GM15510 (cell line): ENCODE measurements around the gene MYO16.

ENCODE experiments used
- POLR2A ChIP-seq: IDR thresholded peaks from 3 replicates; pipeline ENCODE4 v1.6.1; 2011; ENCODE audit warnings: borderline replicate concordance; ENCODE audit not compliant: insufficient read length; ENCODE audit errors: extremely low read depth

The MYO16 gene

DNA sequence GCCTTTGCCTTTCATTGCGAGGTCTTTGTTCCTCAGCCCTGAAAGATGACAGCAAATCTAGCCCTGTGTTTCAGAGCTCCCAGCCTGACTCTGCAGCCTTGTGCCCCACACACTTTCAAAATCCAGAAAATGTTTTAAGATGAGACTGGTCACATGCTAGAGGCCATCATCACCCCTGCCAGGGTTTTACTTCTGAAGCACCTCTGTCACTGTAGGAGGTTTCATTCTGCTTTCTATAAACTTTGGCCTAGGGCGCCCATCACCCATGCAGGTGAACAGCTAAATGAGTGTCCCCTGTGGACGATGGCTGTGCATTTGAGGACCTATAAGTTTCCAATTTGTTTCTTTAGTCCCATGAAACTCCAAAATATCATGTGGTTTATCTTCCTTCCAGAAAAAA is 574.2 kb downstream of the MYO16 start:
- no peak for TF ChIP-seq POLR2A

DNA sequence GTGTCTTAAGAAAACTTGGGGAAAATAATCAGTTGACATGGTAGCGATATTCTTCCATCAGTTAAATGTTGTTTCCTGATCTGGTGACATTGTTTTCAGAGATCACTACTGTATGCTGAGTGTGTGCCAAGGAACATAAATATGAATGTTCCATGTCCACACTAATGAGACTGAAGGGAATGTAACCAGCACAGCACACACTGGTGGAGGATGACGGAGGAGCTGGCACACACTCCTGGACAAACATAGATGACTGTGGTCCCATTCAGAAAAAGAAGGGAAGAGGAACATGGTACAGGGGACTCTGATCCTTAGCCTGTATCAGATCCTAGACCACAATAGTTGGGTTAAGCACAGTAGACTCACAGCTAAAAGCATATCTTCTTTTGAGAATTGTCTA is 574.8 kb downstream of the MYO16 start:
- TF ChIP-seq POLR2A: no peak

- no peak for TF ChIP-seq POLR2A
Measured at GRCh38 chr13:109204657-109205056, 575.2 kb downstream of the MYO16 start.

DNA sequence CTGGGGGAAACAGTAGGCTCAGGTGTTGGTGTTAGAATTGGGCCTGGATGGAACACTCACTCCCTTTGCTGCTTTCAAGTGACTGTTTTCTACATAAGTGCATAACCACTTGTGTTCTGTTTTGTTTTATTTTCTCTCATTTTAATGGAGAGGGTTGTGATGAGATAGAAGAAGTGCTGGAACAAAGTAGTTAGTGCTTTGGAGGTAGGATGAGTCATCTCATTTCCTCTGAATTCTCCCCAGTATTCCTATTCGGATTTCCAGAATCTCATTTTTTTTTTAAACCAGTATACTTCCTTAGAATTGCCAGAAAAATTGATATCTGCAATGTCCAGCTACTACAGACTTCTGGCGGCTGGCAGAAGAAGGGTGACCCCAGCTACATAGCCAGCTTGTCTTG is 575.9 kb downstream of the MYO16 start:
- no peak for TF ChIP-seq POLR2A

DNA sequence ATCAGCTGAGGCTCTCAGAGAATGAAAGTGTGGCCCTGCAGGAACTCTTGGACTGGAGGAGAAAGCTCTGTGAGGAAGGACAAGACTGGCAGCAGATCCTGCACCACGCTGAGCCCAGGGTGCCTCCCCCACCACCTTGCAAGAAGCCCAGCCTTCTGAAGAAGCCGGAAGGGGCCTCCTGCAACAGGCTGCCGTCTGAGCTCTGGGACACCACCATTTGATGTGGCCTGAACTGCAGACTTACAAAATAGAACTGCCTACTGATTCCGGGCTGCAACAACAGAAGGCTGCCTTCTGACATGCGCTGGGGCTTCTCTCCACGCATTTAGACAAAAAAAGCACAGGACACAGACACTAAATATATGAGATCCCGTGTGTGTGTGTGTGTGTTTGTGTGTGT is 577.2 kb downstream of the MYO16 start:
- TF ChIP-seq POLR2A: no peak

GRCh38 chr13:109207622-109208021 is 578.2 kb downstream of the MYO16 start:
- TF ChIP-seq POLR2A: no peak

DNA sequence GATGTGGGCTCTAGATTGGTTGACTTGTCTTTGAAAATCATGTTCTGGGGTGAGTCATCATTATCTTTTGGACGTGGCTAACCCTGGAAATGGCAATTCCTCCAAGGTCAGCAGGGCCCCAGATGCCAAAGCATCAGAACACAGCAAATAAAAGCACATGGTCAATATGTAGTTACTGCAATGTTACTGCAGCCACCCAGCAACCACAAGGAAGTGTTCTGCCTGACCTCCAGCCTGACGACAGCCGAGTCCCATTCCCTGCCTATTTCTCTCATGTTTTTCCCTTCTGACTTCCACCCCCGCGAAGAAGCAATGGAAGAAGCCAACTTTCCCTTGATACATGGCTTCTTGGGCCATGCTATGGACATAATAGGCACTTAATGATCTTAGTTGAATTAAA is 579.1 kb downstream of the MYO16 start:
- no peak for TF ChIP-seq POLR2A

DNA sequence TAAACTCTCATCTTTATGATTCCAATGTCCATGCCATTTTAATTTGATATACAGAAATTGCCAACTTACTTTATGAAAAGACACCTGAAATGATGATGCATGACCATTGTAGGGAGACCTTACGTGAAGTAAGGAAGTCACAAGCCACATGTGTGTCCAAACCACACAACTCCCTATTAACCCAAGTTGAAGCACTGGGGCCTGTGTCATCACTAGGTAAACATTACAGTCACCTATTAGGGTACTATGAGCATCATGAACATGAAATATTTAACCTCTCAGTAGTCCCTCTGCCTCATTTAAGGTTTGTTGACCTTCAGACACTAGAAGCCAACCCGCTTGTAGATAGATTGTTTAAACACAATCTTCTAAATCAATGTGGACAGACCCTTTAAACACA is 580.1 kb downstream of the MYO16 start:
- TF ChIP-seq POLR2A: no peak

GRCh38 chr13:109211616-109212015 is 582.2 kb downstream of the MYO16 start:
- no peak for TF ChIP-seq POLR2A

- no peak for TF ChIP-seq POLR2A
Measured at GRCh38 chr13:109212650-109213049, 583.2 kb downstream of the MYO16 start.

GRCh38 chr13:109213714-109214113 is 584.3 kb downstream of the MYO16 start:
- no peak for TF ChIP-seq POLR2A

GRCh38 chr13:109214393-109214792 is 585.0 kb downstream of the MYO16 start:
- TF ChIP-seq POLR2A: no peak

GRCh38 chr13:109215377-109215776 is 586.0 kb downstream of the MYO16 start:
- no peak for TF ChIP-seq POLR2A

DNA sequence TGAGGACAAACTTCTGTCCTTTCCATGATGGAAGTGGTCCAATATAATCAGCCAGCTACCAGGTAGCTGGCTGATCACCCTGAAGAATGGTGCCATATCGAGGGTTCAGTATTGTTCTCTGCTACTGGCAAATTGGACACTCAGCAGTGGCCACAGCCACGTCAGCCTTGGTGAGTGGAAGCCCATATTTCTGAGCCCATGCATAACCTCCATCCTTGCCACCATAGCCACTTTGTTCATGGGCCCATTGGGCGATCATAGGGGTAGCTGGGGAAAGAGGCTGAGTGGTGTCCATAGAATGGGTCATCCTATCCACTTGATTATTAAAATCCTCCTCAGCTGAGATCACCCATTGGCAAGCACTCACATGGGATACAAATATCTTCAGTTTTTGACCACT is 591.2 kb downstream of the MYO16 start:
- TF ChIP-seq POLR2A: no peak

DNA sequence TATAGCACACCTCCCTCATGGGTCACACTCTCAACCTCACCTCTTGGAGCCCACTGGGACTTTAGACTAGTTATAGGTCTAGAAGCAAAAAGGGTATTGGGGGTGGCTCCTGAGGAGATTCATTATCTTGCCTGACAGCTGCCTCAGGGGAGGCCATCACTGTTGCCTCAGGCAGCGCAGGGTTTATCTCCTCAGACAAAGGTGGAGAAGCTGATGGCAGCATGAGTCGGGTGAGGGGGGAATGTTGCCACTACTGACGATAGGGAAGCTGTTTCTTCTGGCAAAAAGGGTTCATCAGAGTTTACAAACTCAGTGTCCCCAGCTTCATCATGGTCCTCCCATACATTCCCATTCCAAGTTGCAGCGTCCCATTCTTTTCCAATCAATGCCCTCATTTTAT is 594.6 kb downstream of the MYO16 start:
- no peak for TF ChIP-seq POLR2A

- no peak for TF ChIP-seq POLR2A
Measured at GRCh38 chr13:109226631-109227030, 597.2 kb downstream of the MYO16 start.

DNA sequence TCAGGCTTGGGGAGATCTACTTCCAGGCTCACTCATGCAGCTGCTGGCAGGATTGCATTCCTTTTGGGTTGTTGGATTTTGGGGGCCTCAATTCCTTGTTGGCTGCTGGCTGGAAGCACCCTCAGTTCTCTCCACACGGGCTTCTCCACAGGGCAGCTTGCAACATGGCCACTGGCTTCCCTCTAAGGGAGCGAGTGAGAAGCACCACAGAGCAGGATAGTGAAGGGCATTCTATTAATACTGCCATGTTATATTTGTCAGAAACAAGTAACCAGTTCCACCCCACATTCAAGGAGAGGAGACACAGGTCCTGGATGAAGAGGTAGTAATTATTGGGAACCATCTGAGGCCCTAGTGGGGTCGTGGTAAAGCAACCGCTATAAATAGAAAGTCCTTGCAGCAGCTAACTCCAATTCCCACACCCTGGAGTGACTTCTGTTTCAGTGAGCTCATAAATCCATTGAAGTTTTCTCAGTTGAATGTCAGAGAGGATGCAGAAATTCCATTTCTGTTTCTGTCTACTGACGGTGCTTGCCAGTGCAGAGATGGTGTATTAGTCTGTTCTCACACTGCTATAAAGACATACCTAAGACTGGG is 598.0 kb downstream of the MYO16 start:
- TF ChIP-seq POLR2A: no peak
